OCI-LY7 (cell line): ENCODE data around the gene GPR146. TPM values are rescaled to one million over a fixed set of nuclear protein-coding genes. Genes with fewer than 3 reads are reported as not detected.
A peak's percentile ranks its signal among the peaks of the same experiment; 100 is the strongest.

Source experiments
- BruUV-seq: library from RNA; stranded (reverse); fragments of 400-500 nt; replicated peaks from 2 replicates; lab custom pipeline; 2021; lab: Mats Ljungman, UMichigan
- CTCF ChIA-PET: fragments of 300-600 bp; sonication (Branson Sonifier 250); formaldehyde crosslinking; loops from one replicate; lab custom pipeline; 2022; ENCODE audit warnings: antibody characterized with exemption; ENCODE audit not compliant: unreplicated experiment; lab: Charles Lee
- POLR2A ChIA-PET: fragments of 300-600 bp; sonication (Branson Sonifier 250); formaldehyde crosslinking; loops from one replicate; lab custom pipeline; 2022; ENCODE audit warnings: antibody characterized with exemption; lab: Charles Lee
- DNase-seq: peaks from one replicate; pipeline ENCODE4 v3.0.0-alpha.2; 2015; ENCODE audit warnings: low spot score
- H2AFZ ChIP-seq: fragments of 200-600 bp; sonication (generic), shearing (Covaris generic); 2 replicates; pipeline ENCODE4 v1.6.1; 2014; ENCODE audit warnings: mild to moderate bottlenecking, antibody characterized with exemption, low read length, moderate library complexity
- H3K27ac ChIP-seq: fragments of 200-600 bp; sonication (generic); 2 replicates; pipeline ENCODE4 v1.5.1; 2014; ENCODE audit warnings: mixed run types, low read depth, mild to moderate bottlenecking, moderate library complexity, low read length, inconsistent platforms; ENCODE audit not compliant: poor library complexity, severe bottlenecking
- H3K36me3 ChIP-seq: fragments of 200-600 bp; sonication (generic); 2 replicates; pipeline ENCODE4 v1.6.1; 2014; ENCODE audit warnings: mild to moderate bottlenecking, antibody characterized with exemption, low read length, moderate library complexity, mixed read lengths; ENCODE audit not compliant: insufficient read depth
- H3K4me1 ChIP-seq: fragments of 200-600 bp; sonication (generic); 2 replicates; pipeline ENCODE4 v1.5.1; 2014; ENCODE audit warnings: mild to moderate bottlenecking, low read length; ENCODE audit not compliant: insufficient read depth, poor library complexity, severe bottlenecking
- H3K4me2 ChIP-seq: fragments of 200-600 bp; sonication (generic); 2 replicates; pipeline ENCODE4 v1.6.1; 2014; ENCODE audit warnings: mild to moderate bottlenecking, low read length
- H3K4me3 ChIP-seq: fragments of 200-600 bp; sonication (generic); 2 replicates; pipeline ENCODE4 v1.5.1; 2014; ENCODE audit warnings: mild to moderate bottlenecking, low read depth, low read length; ENCODE audit not compliant: poor library complexity, severe bottlenecking
- H3K79me2 ChIP-seq: fragments of 200-600 bp; sonication (generic); 2 replicates; pipeline ENCODE4 v1.6.1; 2016; ENCODE audit warnings: low read depth, mild to moderate bottlenecking, low read length, moderate library complexity, mixed read lengths; ENCODE audit not compliant: insufficient read depth
- H3K9me2 ChIP-seq: fragments of 200-600 bp; sonication (generic); 2 replicates; pipeline ENCODE4 v1.6.1; 2016; ENCODE audit warnings: mild to moderate bottlenecking, low read length, mixed read lengths; ENCODE audit not compliant: insufficient read depth
- H3K9me3 ChIP-seq: fragments of 200-600 bp; sonication (generic); 2 replicates; pipeline ENCODE4 v1.6.1; 2014; ENCODE audit warnings: mild to moderate bottlenecking, mixed run types, low read length, mixed read lengths
- H4K20me1 ChIP-seq: fragments of 200-600 bp; sonication (generic); 2 replicates; pipeline ENCODE4 v1.6.1; 2014; ENCODE audit warnings: mild to moderate bottlenecking, antibody characterized with exemption, low read length, moderate library complexity, mixed read lengths; ENCODE audit not compliant: insufficient read depth
- EZH2phosphoT487 ChIP-seq: fragments of 200-600 bp; sonication (generic); IDR thresholded peaks from 2 replicates; pipeline ENCODE4 v1.6.1; 2018; ENCODE audit warnings: low read depth, borderline replicate concordance, mild to moderate bottlenecking, mixed run types, antibody characterized with exemption, low read length, moderate library complexity, mixed read lengths
- intact Hi-C: fragments of 100-400 bp; cut with micrococcal nuclease; formaldehyde crosslinking; loops from one replicate; pipeline ENCODE4 v1.10.0; 2022; ENCODE audit not compliant: unreplicated experiment
- total RNA-seq, 2 experiments: library from RNA; depleted of rRNA in 1 of 2; stranded (reverse); fragments of >200 nt in 1 of 2; shearing (Covaris generic) in 1 of 2; gene quantifications; 2 replicates each; pipeline ENCODE4 v1.2.3, GENCODE V29; 2014 to 2022
- TF ChIP-seq, protein P1 (sequence below): fragments of 200-600 bp; sonication (generic); conservative IDR thresholded peaks from 2 replicates; pipeline ENCODE4 v1.5.1; 2014; ENCODE audit warnings: mild to moderate bottlenecking, antibody characterized with exemption, low read length, moderate library complexity, mixed read lengths

The GPR146 gene
- total RNA-seq, 2 experiments from 2014 or later: 0.95 to 3.3 TPM

GRCh38 chr7:1058311-1058710 is 14.0 kb downstream of the GPR146 start:
- H3K9me3 ChIP-seq: no peaks in the 10 kb centered on the region
- H4K20me1 ChIP-seq: no peaks in the 10 kb centered on the region
- H3K4me3 ChIP-seq: no peak overlapping the region
- H2AFZ ChIP-seq: no peak overlapping the region
- no peak for DNase-seq
- no peak for TF ChIP-seq EZH2phosphoT487
- TF ChIP-seq, protein P1, sequence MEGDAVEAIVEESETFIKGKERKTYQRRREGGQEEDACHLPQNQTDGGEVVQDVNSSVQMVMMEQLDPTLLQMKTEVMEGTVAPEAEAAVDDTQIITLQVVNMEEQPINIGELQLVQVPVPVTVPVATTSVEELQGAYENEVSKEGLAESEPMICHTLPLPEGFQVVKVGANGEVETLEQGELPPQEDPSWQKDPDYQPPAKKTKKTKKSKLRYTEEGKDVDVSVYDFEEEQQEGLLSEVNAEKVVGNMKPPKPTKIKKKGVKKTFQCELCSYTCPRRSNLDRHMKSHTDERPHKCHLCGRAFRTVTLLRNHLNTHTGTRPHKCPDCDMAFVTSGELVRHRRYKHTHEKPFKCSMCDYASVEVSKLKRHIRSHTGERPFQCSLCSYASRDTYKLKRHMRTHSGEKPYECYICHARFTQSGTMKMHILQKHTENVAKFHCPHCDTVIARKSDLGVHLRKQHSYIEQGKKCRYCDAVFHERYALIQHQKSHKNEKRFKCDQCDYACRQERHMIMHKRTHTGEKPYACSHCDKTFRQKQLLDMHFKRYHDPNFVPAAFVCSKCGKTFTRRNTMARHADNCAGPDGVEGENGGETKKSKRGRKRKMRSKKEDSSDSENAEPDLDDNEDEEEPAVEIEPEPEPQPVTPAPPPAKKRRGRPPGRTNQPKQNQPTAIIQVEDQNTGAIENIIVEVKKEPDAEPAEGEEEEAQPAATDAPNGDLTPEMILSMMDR: no peak
- H3K4me2 ChIP-seq: peak overlapping the region; percentile 39
- H3K9me2 ChIP-seq: no peaks in the 10 kb centered on the region
- no TSS peak for BruUV-seq
- peaks cover 64% of the 10 kb centered on the region for H3K4me1 ChIP-seq
- ChIA-PET CTCF (interaction anchor here (1.6 kb wide), 1 partner anchor 28 kb away, joined by 4 read pairs; no protein-coding TSS in a partner anchor), POLR2A (interaction anchor here (1.1 to 1.6 kb wide), 2 partner anchors 32 to 64 kb away, joined by 3 to 5 read pairs; no protein-coding TSS in a partner anchor)
- intact Hi-C loops: no loop called here
- H3K36me3 ChIP-seq: no peaks in the 10 kb centered on the region
- peak overlapping the region; percentile 89 for H3K27ac ChIP-seq
- H3K79me2 ChIP-seq: no peaks in the 10 kb centered on the region

DNA sequence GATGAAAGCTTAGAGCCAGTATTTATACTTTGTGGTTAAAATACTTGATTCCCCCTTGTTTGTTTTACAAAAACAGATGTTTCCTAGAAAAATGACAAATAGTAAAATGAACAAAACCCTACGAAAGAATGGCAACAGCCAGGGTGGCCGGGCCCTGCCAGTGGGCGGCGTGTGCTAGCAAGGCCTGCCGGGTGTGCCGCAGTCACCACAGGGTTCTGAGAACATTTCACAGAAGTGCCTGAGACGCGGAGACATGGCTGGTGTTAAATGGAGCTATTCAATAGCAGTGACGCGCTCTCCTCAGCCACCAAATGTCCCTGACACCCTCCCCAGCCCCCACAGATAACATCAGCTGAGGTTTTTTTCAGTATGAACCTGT is 14.5 kb downstream of the GPR146 start:
- Histone ChIP-seq H3K9me3 (no peaks in the 10 kb centered on the region), H3K27ac (peak overlapping the region; percentile 89), H3K36me3 (no peaks in the 10 kb centered on the region), H4K20me1 (no peaks in the 10 kb centered on the region), H2AFZ (no peak overlapping the region), H3K79me2 (no peaks in the 10 kb centered on the region), H3K4me3 (peak overlapping the region; percentile 10), H3K9me2 (no peaks in the 10 kb centered on the region), H3K4me2 (peak overlapping the region; percentile 39), H3K4me1 (peaks cover 67% of the 10 kb centered on the region)
- ChIA-PET POLR2A (interaction anchor here (0.8 to 1.6 kb wide), 3 partner anchors 33 to 81 kb away, joined by 3 to 5 read pairs (median 3); no protein-coding TSS in a partner anchor), CTCF (interaction anchor here (1.6 kb wide), 1 partner anchor 28 kb away, joined by 4 read pairs; no protein-coding TSS in a partner anchor)
- DNase-seq: peak; percentile 66
- intact Hi-C loops: loop anchor here (1.0 kb wide), 1 partner anchor 33 kb away; no protein-coding TSS in a partner anchor
- TF ChIP-seq, protein P1: peak; percentile 55
- TF ChIP-seq EZH2phosphoT487: no peak
- BruUV-seq: no TSS peak
